GM19193 (cell line): Measurements from ENCODE around the gene TESK2.

Source experiments
- POLR2A ChIP-seq: IDR thresholded peaks from 4 replicates; pipeline ENCODE4 v1.6.1; 2011; ENCODE audit not compliant: insufficient read depth, insufficient read length; ENCODE audit errors: extremely low read depth

Gene TESK2

GRCh38 chr1:45444609-45445131 lies 46.3 kb downstream of the TESK2 start:
- TF ChIP-seq POLR2A, result no peak

GRCh38 chr1:45443580-45444446 lies 47.1 kb downstream of the TESK2 start:
- no peak for TF ChIP-seq POLR2A

- TF ChIP-seq POLR2A, result no peak
Observed at GRCh38 chr1:45442272-45442671, 48.7 kb downstream of the TESK2 start.

GRCh38 chr1:45437323-45437722 lies 53.6 kb downstream of the TESK2 start:
- TF ChIP-seq POLR2A, result no peak

GRCh38 chr1:45430490-45430889 lies 60.5 kb downstream of the TESK2 start:
- no peak for TF ChIP-seq POLR2A

GRCh38 chr1:45429561-45430159 lies 61.3 kb downstream of the TESK2 start:
- TF ChIP-seq POLR2A, result no peak

GRCh38 chr1:45423906-45424678 lies 66.9 kb downstream of the TESK2 start:
- TF ChIP-seq POLR2A, result no peak

GRCh38 chr1:45421935-45422334 lies 69.0 kb downstream of the TESK2 start:
- TF ChIP-seq POLR2A, result no peak

GRCh38 chr1:45414746-45415145 lies 76.2 kb downstream of the TESK2 start:
- TF ChIP-seq POLR2A, result no peak

GRCh38 chr1:45412899-45413298 lies 78.1 kb downstream of the TESK2 start:
- TF ChIP-seq POLR2A, result no peak

GRCh38 chr1:45411510-45411899 lies 79.5 kb downstream of the TESK2 start:
- no peak for TF ChIP-seq POLR2A

GRCh38 chr1:45410850-45411509 lies 80.0 kb downstream of the TESK2 start:
- TF ChIP-seq POLR2A, result no peak

- TF ChIP-seq POLR2A, result no peak
Observed at GRCh38 chr1:45409276-45409675, 81.7 kb downstream of the TESK2 start.

GRCh38 chr1:45407629-45408287 lies 83.2 kb downstream of the TESK2 start:
- TF ChIP-seq POLR2A, result no peak
